Loucy (cell line): ENCODE data around the gene HDLBP.

Experiments used
- H2AFZ ChIP-seq: fragments of 200-600 bp; sonication (generic); 2 replicates; pipeline ENCODE4 v1.6.0; 2016; ENCODE audit warnings: antibody characterized with exemption, mild to moderate bottlenecking, low read length, moderate library complexity
- H3F3A ChIP-seq: fragments of 200-600 bp; 2 replicates; pipeline ENCODE4 v1.6.0; 2016; ENCODE audit warnings: antibody characterized with exemption, low read depth, mild to moderate bottlenecking
- H3K27me3 ChIP-seq: fragments of 200-600 bp; sonication (generic); 2 replicates; pipeline ENCODE4 v1.6.1; 2014; ENCODE audit warnings: low read length, mild to moderate bottlenecking; ENCODE audit not compliant: insufficient read depth, poor library complexity, severe bottlenecking
- H3K36me3 ChIP-seq: fragments of 200-600 bp; sonication (generic); 2 replicates; pipeline ENCODE4 v1.6.1; 2016; ENCODE audit warnings: low read length; ENCODE audit not compliant: insufficient read depth
- H3K4me1 ChIP-seq: fragments of 200-600 bp; sonication (generic); 2 replicates; pipeline ENCODE4 v1.5.1; 2014; ENCODE audit warnings: low read length, mild to moderate bottlenecking; ENCODE audit not compliant: insufficient read depth, poor library complexity, severe bottlenecking
- H3K4me2 ChIP-seq: fragments of 200-600 bp; sonication (generic); 2 replicates; pipeline ENCODE4 v1.6.0; 2014; ENCODE audit warnings: antibody characterized with exemption, low read length, low read depth, mild to moderate bottlenecking; ENCODE audit not compliant: poor library complexity, severe bottlenecking
- H3K4me3 ChIP-seq: fragments of 200-600 bp; sonication (generic); 2 replicates; pipeline ENCODE4 v1.5.1; 2014; ENCODE audit warnings: low read length, mild to moderate bottlenecking, mixed read lengths; ENCODE audit not compliant: poor library complexity, severe bottlenecking
- H3K79me2 ChIP-seq: fragments of 200-600 bp; sonication (generic); 2 replicates; pipeline ENCODE4 v1.6.1; 2014; ENCODE audit warnings: low read length; ENCODE audit not compliant: insufficient read depth
- H3K9ac ChIP-seq: fragments of 200-600 bp; sonication (generic); 2 replicates; pipeline ENCODE4 v1.6.0; 2014; ENCODE audit warnings: mild to moderate bottlenecking, low read depth, low read length, moderate library complexity; ENCODE audit not compliant: poor library complexity, severe bottlenecking
- H3K9me2 ChIP-seq: fragments of 200-600 bp; sonication (generic); replicated peaks from 2 replicates; pipeline ENCODE4 v1.6.1; 2016; ENCODE audit warnings: low read depth, low read length, mixed read lengths
- H3K9me3 ChIP-seq: fragments of 200-600 bp; sonication (generic); 2 replicates; pipeline ENCODE4 v1.6.1; 2014; ENCODE audit warnings: mild to moderate bottlenecking, antibody characterized with exemption, low read length, low read depth; ENCODE audit not compliant: insufficient read depth
- H4K20me1 ChIP-seq: fragments of 200-600 bp; sonication (generic); 2 replicates; pipeline ENCODE4 v1.6.0; 2014; ENCODE audit warnings: antibody characterized with exemption, low read length, mild to moderate bottlenecking; ENCODE audit not compliant: insufficient read depth, poor library complexity, severe bottlenecking
- CTCF ChIP-seq: fragments of 200-600 bp; sonication (generic); conservative IDR thresholded peaks from 2 replicates; pipeline ENCODE4 v1.5.1; 2014; ENCODE audit warnings: mild to moderate bottlenecking, antibody characterized with exemption, low read length
- EZH2phosphoT487 ChIP-seq: fragments of 200-600 bp; IDR thresholded peaks from 2 replicates; pipeline ENCODE4 v1.6.1; 2018; ENCODE audit warnings: antibody characterized with exemption, mild to moderate bottlenecking, moderate library complexity, borderline replicate concordance

HDLBP gene

GRCh38 chr2:241237047-241237446 is 78.4 kb downstream of the HDLBP start:
- Histone ChIP-seq H3K9ac (no peak overlapping the region), H3K79me2 (no peaks in the 10 kb centered on the region), H3K4me2 (no peak overlapping the region), H2AFZ (no peak overlapping the region), H3F3A (no peaks in the 10 kb centered on the region), H3K27me3 (no peaks in the 10 kb centered on the region), H4K20me1 (no peaks in the 10 kb centered on the region), H3K4me1 (no peaks in the 10 kb centered on the region), H3K9me3 (no peaks in the 10 kb centered on the region), H3K4me3 (no peak overlapping the region), H3K9me2 (no peaks in the 10 kb centered on the region), H3K36me3 (peaks cover 89% of the 10 kb centered on the region; the same call in 1 of the 2 replicates)
- no peak for TF ChIP-seq CTCF
- no peak for TF ChIP-seq EZH2phosphoT487

GRCh38 chr2:241235859-241236593 is 79.4 kb downstream of the HDLBP start:
- peaks cover 85% of the 10 kb centered on the region; the same call in 1 of the 2 replicates for H3K36me3 ChIP-seq
- no peaks in the 10 kb centered on the region for H3K27me3 ChIP-seq
- H3K4me3 ChIP-seq = no peak overlapping the region
- no peak overlapping the region for H3K4me2 ChIP-seq
- no peaks in the 10 kb centered on the region for H3K9me2 ChIP-seq
- H4K20me1 ChIP-seq = no peaks in the 10 kb centered on the region
- no peaks in the 10 kb centered on the region for H3K4me1 ChIP-seq
- no peaks in the 10 kb centered on the region for H3K79me2 ChIP-seq
- TF ChIP-seq EZH2phosphoT487 (no peak), CTCF (no peak)
- H3K9me3 ChIP-seq = no peaks in the 10 kb centered on the region
- H3K9ac ChIP-seq = no peak overlapping the region
- no peak overlapping the region for H2AFZ ChIP-seq
- no peaks in the 10 kb centered on the region for H3F3A ChIP-seq

- H3K36me3 ChIP-seq = peaks cover 84% of the 10 kb centered on the region; the same call in 1 of the 2 replicates
- H3K9me2 ChIP-seq = no peaks in the 10 kb centered on the region
- H3K4me2 ChIP-seq = no peak overlapping the region
- no peaks in the 10 kb centered on the region for H3K27me3 ChIP-seq
- no peak overlapping the region for H3K4me3 ChIP-seq
- no peaks in the 10 kb centered on the region for H3K9me3 ChIP-seq
- H2AFZ ChIP-seq = no peak overlapping the region
- no peaks in the 10 kb centered on the region for H4K20me1 ChIP-seq
- no peak overlapping the region for H3K9ac ChIP-seq
- no peak for TF ChIP-seq CTCF
- H3K79me2 ChIP-seq = no peaks in the 10 kb centered on the region
- H3F3A ChIP-seq = no peaks in the 10 kb centered on the region
- H3K4me1 ChIP-seq = no peaks in the 10 kb centered on the region
Observed at GRCh38 chr2:241234962-241235740, 80.3 kb downstream of the HDLBP start.
